Activated gamma-delta T cell (primary cell): ENCODE measurements around the gene RAMACL.
"Not testable (repeated sequence)": the region's sequence is repeated elsewhere in the genome, so short reads cannot be mapped to it uniquely, and the experiment has no call there.

ENCODE experiments used
- DNase-seq: peaks from one replicate; lab custom pipeline; 2025; lab: John Stamatoyannopoulos, UW
- total RNA-seq, 2 donors: gene quantifications; one replicate each; lab custom pipeline; 2026; lab: John Stamatoyannopoulos, UW

RAMACL gene
- 0.65 to 2.6 reads per million in 2 donors for total RNA-seq

GRCh38 chr6:166586424-166587156 lies at the start of gene RAMACL:
Gene RAMACL (minus strand): TSS chr6:166586678. CDS start chr6:166586477, 201 bp downstream.
- no peak for DNase-seq

GRCh38 chr6:166635013-166635970 lies 48.8 kb upstream of the RAMACL start:
- DNase-seq = no peak

GRCh38 chr6:166634581-166634980 lies 48.1 kb upstream of the RAMACL start:
- DNase-seq = not testable (repeated sequence)

- no peak for DNase-seq
These were observed 47.5 kb upstream of the RAMACL start for GRCh38 chr6:166633732-166634535.

GRCh38 chr6:166632731-166633130 lies 46.3 kb upstream of the RAMACL start:
- DNase-seq = no peak

- no peak for DNase-seq
These were observed 44.0 kb upstream of the RAMACL start for GRCh38 chr6:166630462-166630861.

- DNase-seq = no peak
These were observed 43.1 kb upstream of the RAMACL start for GRCh38 chr6:166629628-166630027.

- DNase-seq = peak; percentile 43
These were observed 41.7 kb upstream of the RAMACL start for GRCh38 chr6:166627875-166628801.

- peak; percentile 100 for DNase-seq
These were observed 40.8 kb upstream of the RAMACL start, which contains the start of gene RPS6KA2 for GRCh38 chr6:166627033-166627874. Gene RPS6KA2 (minus strand): TSS chr6:166627251. CDS start chr6:166627019, 232 bp downstream.

GRCh38 chr6:166626177-166627032 lies 39.9 kb upstream of the RAMACL start:
- DNase-seq = no peak

- no peak for DNase-seq
These were observed 38.9 kb upstream of the RAMACL start for GRCh38 chr6:166625356-166625755.

- no peak for DNase-seq
These were observed 37.8 kb upstream of the RAMACL start for GRCh38 chr6:166624275-166624674.

GRCh38 chr6:166623318-166623717 lies 36.8 kb upstream of the RAMACL start:
- DNase-seq = no peak

- no peak for DNase-seq
These were observed 34.6 kb upstream of the RAMACL start for GRCh38 chr6:166621114-166621540.

GRCh38 chr6:166620478-166621113 lies 34.1 kb upstream of the RAMACL start:
- no peak for DNase-seq

GRCh38 chr6:166619912-166620311 lies 33.4 kb upstream of the RAMACL start:
- no peak for DNase-seq

- no peak for DNase-seq
These were observed 32.6 kb upstream of the RAMACL start for GRCh38 chr6:166618866-166619761.
